ENCODE measurements around the gene ZFX.

ZFX gene

DNA sequence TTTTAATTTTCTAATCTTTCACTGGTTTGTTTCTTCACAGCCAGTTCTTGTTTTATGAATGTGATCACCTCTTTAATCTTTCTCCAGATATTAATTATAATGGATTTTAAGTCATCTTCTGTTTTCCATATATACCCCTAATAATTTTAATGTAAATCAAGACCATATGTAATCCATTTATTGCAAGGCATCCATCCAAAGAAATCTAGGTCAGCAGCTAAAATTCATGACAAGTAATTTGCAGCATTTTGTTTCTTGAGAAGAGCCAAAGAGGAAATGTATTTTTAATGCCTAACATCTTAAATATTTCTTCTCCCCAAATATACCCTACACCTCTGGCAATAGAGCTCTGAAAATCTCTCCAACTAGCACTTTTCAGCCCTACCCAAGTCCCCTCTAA lies 83.3 kb downstream of the ZFX start:
- no peak for DNase-seq (ENCODE audit: extremely low spot score)
- TF ChIP-seq, protein P1, sequence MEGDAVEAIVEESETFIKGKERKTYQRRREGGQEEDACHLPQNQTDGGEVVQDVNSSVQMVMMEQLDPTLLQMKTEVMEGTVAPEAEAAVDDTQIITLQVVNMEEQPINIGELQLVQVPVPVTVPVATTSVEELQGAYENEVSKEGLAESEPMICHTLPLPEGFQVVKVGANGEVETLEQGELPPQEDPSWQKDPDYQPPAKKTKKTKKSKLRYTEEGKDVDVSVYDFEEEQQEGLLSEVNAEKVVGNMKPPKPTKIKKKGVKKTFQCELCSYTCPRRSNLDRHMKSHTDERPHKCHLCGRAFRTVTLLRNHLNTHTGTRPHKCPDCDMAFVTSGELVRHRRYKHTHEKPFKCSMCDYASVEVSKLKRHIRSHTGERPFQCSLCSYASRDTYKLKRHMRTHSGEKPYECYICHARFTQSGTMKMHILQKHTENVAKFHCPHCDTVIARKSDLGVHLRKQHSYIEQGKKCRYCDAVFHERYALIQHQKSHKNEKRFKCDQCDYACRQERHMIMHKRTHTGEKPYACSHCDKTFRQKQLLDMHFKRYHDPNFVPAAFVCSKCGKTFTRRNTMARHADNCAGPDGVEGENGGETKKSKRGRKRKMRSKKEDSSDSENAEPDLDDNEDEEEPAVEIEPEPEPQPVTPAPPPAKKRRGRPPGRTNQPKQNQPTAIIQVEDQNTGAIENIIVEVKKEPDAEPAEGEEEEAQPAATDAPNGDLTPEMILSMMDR (IDR thresholded peaks at IDR 0.05; ENCODE audit: control extremely low read depth, extremely low read depth, low read depth, missing control alignments): no peak
- POLR2A ChIA-PET: no interaction called here
- CTCF ChIA-PET: no interaction called here

DNA sequence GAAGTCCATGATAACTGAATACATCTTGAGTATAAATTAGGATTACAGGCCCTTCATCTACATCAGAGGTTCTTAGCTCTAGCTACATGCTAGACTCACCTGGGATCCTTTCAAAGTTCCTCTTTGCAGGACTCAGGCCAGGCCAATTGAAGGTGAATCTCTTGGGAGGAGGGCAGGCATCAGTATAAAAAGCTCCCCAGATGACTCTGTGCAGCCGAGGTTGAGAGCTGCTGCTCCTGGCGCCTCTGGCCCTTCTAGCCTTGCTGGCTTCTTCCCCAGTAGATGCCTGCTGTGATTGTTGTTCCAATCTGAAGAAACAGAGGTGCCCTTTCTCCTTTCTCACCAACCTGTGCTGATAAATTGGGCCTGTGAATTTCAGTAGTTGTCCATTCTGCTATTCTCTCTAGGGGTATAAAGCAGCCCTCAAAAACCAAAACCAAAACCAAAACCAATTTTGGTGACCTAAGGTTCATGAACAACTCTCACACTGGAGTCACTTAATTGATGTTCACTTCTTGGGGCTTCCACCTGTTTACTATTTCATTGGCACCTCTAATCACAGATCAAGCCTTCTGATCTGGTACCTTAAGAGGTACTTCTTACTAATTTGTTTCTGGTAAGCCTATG lies 85.7 kb downstream of the ZFX start:
- ChIA-PET POLR2A (no interaction called here), CTCF (interaction anchor here (1.1 kb wide), 1 partner anchor 16 kb away, joined by 3 read pairs; no protein-coding TSS in a partner anchor)
- DNase-seq (ENCODE audit: extremely low spot score): peak; percentile 13

DNA sequence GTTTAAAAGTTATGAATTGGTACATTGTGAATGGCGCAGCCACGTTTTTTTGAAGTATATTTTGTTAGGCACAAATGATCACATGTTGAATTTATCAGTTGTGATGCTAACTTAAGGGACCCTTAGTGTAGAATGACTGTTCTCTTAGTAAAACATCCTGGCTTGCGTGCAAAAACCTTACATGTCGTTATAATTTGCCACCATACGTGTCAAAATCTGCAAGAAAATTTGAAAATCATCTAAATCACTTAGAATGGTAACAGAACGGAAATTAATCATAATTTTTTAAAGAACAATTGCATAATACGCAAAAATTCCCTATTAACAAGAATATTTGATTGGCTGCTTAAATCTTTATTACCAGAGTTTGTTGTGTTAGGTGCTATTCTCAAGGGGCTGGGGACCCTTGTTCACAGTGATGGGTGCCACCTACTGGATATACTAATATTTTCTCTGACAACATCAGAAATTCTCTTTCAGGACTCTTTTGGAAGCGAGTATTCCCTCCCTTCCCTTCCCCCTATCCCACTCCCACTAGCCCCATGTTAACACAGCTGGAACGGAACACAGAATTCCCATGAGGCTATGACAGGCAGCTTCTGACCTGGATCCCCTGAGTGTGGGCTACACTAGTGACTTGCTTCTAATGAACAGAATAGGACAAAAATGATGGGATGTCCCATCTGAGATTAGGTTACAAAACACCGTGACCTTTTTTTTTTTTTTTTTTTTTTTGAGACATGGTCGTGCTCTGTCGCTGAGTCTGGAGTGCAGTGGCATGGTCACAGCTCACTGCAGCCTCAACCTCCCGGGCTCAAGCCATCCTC lies 92.5 kb downstream of the ZFX start:
- DNase-seq (ENCODE audit: extremely low spot score): peak; percentile 44
- CTCF ChIA-PET: interaction anchor here (0.7 to 1.4 kb wide), 9 partner anchors 8 to 334 kb away, joined by 3 to 4 read pairs (median 3); partner anchors contain the start of genes APOO and CXorf58

More for the DNA sequence above, 85.7 kb downstream of the ZFX start:
- TF ChIP-seq, protein P1 (IDR thresholded peaks at IDR 0.05; ENCODE audit: control extremely low read depth, extremely low read depth, low read depth, missing control alignments): no peak

DNA sequence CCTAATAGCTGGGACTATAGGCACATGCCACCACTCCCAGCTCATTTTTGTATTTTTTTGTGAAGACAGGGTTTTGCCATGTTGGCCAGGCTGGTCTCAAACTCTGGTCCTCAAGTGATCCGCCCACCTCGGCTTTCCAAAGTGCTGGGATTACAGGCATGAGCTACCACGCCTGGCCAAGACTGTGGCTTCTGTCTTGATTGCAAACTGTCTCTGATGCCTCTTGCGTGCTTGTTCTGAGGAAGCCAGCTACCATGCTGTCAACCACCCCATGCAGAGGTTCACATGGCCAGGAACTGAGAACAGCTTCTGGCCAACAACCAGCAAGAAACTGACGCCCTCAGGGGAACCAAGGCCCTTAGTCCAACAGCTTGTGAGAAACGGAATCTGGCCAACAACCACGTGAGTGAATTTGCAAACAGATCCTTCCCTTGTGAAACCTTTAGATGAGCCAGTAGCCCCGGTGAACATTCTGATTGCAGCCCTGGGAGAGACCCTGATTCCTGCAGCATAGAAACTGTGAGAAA lies 93.2 kb downstream of the ZFX start:
- CTCF ChIA-PET: interaction anchor here (0.7 to 1.4 kb wide), 9 partner anchors 9 to 334 kb away, joined by 3 to 4 read pairs (median 3); partner anchors contain the start of genes APOO and CXorf58
- DNase-seq (ENCODE audit: extremely low spot score): peak; percentile 31

More for the DNA sequence above, 92.5 kb downstream of the ZFX start:
- TF ChIP-seq, protein P1 (IDR thresholded peaks at IDR 0.05; ENCODE audit: control extremely low read depth, extremely low read depth, low read depth, missing control alignments): peak; percentile 28
- POLR2A ChIA-PET: no interaction called here

DNA sequence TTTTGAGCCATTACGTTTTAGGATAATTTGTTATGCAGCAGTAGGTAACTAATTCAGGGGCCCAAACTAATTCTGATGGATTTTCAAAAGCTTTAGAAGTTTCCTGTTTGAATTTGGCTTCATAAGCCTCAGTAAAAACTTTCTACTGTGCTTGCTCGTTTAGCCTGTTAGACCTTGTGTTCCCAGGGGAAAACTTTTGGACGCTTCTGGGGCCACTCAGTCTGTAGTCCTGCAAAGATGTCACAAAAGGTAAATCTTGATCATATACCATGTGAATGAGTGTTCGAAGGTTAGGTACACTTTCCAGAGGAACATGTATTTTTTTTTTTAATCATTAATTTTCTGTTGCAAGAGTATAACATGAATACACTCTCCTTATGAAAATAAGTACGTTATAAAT lies 93.7 kb downstream of the ZFX start:
- TF ChIP-seq, protein P1 (IDR thresholded peaks at IDR 0.05; ENCODE audit: control extremely low read depth, extremely low read depth, low read depth, missing control alignments): no peak
- CTCF ChIA-PET: interaction anchor here (0.7 to 1.4 kb wide), 5 partner anchors 8 to 335 kb away, joined by 3 to 4 read pairs (median 3); partner anchors contain the start of genes APOO and CXorf58
- POLR2A ChIA-PET: no interaction called here

More for the DNA sequence above, 93.2 kb downstream of the ZFX start:
- TF ChIP-seq, protein P1 (IDR thresholded peaks at IDR 0.05; ENCODE audit: control extremely low read depth, extremely low read depth, low read depth, missing control alignments): no peak
- POLR2A ChIA-PET: no interaction called here

DNA sequence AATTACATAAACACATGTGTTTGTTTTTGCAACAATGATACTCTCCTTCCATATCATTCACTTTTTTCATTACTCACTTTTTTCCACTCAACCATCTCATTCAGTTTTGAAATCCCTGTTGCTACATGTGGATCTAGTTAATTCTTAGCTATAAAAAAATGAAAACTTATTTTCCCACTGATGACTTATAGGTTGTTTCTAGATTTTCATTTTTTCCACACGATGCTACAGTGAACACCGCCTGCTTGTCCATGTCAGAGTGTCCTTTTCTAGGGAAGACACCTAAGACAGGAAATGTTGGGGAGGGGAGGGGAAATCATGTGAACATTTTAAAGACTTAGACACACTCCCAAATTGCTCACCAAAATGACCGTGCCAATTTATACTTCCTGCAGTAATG lies 94.2 kb downstream of the ZFX start:
- TF ChIP-seq, protein P1 (IDR thresholded peaks at IDR 0.05; ENCODE audit: control extremely low read depth, extremely low read depth, low read depth, missing control alignments): no peak
- CTCF ChIA-PET: interaction anchor here (1.9 kb wide), 1 partner anchor 9 kb away, joined by 5 read pairs; no protein-coding TSS in a partner anchor
- no peak for DNase-seq (ENCODE audit: extremely low spot score)
- POLR2A ChIA-PET: no interaction called here

More for the DNA sequence above, 93.7 kb downstream of the ZFX start:
- DNase-seq (ENCODE audit: extremely low spot score): no peak
